Cardiac muscle cell (in vitro differentiated cells and primary cell): Measurements from ENCODE around the gene ABTB1. TPM values are rescaled to one million over a fixed set of nuclear protein-coding genes. Genes with fewer than 3 reads are reported as not detected.
A peak's percentile ranks its signal among the peaks of the same experiment; 100 is the strongest.

Experiments
- DNase-seq, 2 donors: peaks; one replicate each; pipeline versions ENCODE4 v3.0.0 to v3.0.0-alpha.2; 2010 to 2017; ENCODE audit warnings: low read depth in 1 of 2, low spot score in 1 of 2
- H3K27ac ChIP-seq: fragments of 200-600 bp; sonication (generic); 2 replicates; pipeline ENCODE4 v1.5.1; 2016
- H3K27me3 ChIP-seq: fragments of 200-600 bp; sonication (generic); 2 replicates; pipeline ENCODE4 v1.6.0; 2016; ENCODE audit warnings: control low read depth
- H3K36me3 ChIP-seq: fragments of 200-600 bp; sonication (generic); 2 replicates; pipeline ENCODE4 v1.5.1; 2016; ENCODE audit warnings: control low read depth
- H3K4me1 ChIP-seq: fragments of 200-600 bp; sonication (generic); 2 replicates; pipeline ENCODE4 v1.8.1; 2017; ENCODE audit warnings: low read depth, mild to moderate bottlenecking, mixed run types
- H3K4me3 ChIP-seq: fragments of 200-600 bp; sonication (generic); 2 replicates; pipeline ENCODE4 v1.5.1; 2016; ENCODE audit warnings: mild to moderate bottlenecking
- H3K9me3 ChIP-seq: fragments of 200-600 bp; sonication (generic); 2 replicates; pipeline ENCODE4 v1.5.1; 2017; ENCODE audit warnings: low read depth, mild to moderate bottlenecking, control low read depth
- CTCF ChIP-seq: IDR thresholded peaks from 2 replicates; pipeline ENCODE4 v1.5.1; 2012; ENCODE audit warnings: low read depth, mild to moderate bottlenecking, low read length
- polyA plus RNA-seq: library from polyadenylated mRNA; unstranded; fragments of >200 nt; fragmentation: Nextera tagmentation; extraction: Ambion mirVana; gene quantifications from 2 replicates; pipeline ENCODE4 v1.2.1, GENCODE V29; 2016
- total RNA-seq: library from RNA; depleted of rRNA; stranded (reverse); fragments of >200 nt; gene quantifications from 2 replicates; pipeline ENCODE4 v1.2.3, GENCODE V29; 2016

Gene ABTB1
- total RNA-seq = 3.9 and 8.0 TPM in 2 replicates
- 17.1 and 30.4 TPM in 2 replicates for polyA plus RNA-seq

DNA sequence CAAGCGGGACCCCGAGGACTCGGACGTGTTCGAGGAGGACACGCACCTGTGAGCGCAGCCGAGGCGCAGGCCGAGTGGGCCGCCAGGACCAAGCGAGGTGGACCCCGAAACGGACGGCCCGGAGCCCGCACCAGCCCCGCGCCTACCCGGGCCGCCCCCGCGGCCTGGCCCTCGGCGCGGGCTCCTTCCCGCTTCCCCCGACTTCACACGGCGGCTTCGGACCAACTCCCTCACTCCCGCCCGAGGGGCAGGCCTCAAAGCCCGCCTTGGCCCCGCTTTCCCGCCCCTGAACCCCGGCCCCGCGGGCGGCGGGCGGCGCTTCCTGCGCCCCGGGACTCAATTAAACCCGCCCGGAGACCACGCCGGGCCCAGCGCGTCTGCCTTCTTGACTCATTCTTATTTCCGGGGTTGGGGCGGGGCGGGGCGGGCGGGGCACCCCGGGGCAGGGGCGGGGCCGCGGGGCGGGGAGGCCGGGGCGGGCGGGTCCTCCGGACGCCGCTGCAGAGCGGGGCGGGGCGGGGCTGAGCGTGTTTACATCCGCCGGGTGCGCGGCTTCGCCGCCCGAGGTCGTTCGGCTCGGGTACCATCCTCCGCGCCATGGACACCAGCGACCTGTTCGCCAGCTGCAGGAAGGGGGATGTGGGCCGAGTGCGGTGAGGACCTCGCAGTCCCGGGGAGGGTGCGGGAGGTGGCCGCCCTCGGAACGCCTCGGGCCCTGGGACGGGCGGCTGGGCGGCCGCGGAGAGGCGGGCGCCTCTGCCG, at the start of gene ABTB1:
Gene ABTB1, plus strand, starts transcription at position 524 of the 762 bp plus-strand sequence. Its CDS starts 74 bp downstream, at position 598.
- no peak for TF ChIP-seq CTCF
- peak; percentile 82 to 85 for DNase-seq
- no peaks in the 10 kb centered on the region for H3K27me3 ChIP-seq
- peak within 1 kb of the TSS; percentile 89 for H3K4me3 ChIP-seq
- H3K36me3 ChIP-seq = no peaks in the 10 kb centered on the region
- no peak within 1 kb of the TSS for H3K27ac ChIP-seq
- no peaks in the 10 kb centered on the region for H3K4me1 ChIP-seq
- H3K9me3 ChIP-seq = no peaks in the 10 kb centered on the region

- no peak for DNase-seq
- Histone ChIP-seq H3K36me3 (peaks cover 5% of the 10 kb centered on the region), H3K9me3 (no peaks in the 10 kb centered on the region), H3K4me1 (no peaks in the 10 kb centered on the region), H3K4me3 (no peak overlapping the region), H3K27ac (no peak overlapping the region), H3K27me3 (peaks cover 36% of the 10 kb centered on the region)
- no peak for TF ChIP-seq CTCF
Measured at GRCh38 chr3:127624063-127624462, 48.7 kb upstream of the ABTB1 start.

DNA sequence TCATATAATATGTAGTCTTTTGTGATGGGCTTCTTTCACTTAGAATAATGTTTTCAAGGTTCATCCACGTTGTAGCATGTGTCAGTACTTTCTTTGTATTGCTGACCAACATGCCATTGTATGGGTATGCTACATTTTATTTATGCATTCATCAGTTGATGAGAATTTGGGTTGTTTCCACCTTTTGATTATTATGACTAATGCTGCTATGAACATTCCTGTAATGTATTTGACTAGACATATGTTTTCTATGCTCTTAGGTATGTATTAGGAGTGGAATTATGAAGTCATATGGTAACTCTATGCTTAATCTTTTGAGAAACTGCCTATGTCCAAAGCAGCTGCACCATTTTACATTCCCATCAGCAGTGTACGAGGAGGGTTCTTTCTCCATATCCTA, 46.9 kb upstream of the ABTB1 start:
- no peak for TF ChIP-seq CTCF
- peaks cover 36% of the 10 kb centered on the region for H3K27me3 ChIP-seq

GRCh38 chr3:127628426-127628787, 44.3 kb upstream of the ABTB1 start:
- H3K9me3 ChIP-seq = no peaks in the 10 kb centered on the region
- peaks cover 36% of the 10 kb centered on the region for H3K27me3 ChIP-seq

More for the DNA sequence above, 46.9 kb upstream of the ABTB1 start:
- no peak overlapping the region for H3K27ac ChIP-seq
- H3K4me1 ChIP-seq = no peaks in the 10 kb centered on the region
- no peaks in the 10 kb centered on the region for H3K9me3 ChIP-seq
- H3K36me3 ChIP-seq = no peaks in the 10 kb centered on the region
- DNase-seq = no peak
- no peak overlapping the region for H3K4me3 ChIP-seq

DNA sequence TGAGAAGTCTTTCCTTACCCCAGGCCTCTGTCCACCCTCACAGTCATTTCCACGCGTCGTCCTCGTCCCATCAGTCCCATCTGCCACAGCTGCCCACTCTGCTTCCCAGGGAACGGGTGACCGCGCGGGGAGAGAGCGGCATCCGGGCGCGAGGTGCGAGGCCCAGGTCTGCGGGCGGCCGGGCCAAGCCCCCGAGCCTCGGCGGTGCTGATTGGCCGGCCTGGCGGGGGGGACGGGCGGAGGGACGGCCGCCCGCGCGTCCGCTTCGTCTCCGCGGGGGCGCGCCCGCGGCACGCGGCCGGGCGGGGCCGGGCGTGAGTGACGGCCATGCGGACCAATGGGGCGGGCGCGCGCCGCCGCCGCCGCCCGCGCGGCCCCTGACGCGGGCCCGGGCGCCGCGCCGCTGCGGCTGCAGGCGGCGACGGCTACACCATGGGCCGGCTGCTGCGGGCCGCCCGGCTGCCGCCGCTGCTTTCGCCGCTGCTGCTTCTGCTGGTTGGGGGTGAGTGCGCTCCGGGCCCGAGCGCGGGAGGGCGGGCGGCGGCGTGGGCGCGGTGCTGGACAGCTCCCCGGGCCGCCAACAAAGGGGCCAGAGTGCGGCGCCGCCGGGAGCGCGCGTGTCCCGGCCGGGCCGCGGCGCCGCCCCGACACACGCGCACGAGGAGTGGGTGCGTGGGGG, 43.8 kb upstream of the ABTB1 start, which contains the start of gene PODXL2:
Gene PODXL2, plus strand, starts transcription at position 398 of the 679 bp plus-strand sequence. Its CDS starts 35 bp downstream, at position 433.
- Histone ChIP-seq H3K36me3 (no peaks in the 10 kb centered on the region), H3K27me3 (peaks cover 36% of the 10 kb centered on the region), H3K4me3 (peak within 1 kb of the TSS; percentile 34), H3K9me3 (no peaks in the 10 kb centered on the region), H3K4me1 (no peaks in the 10 kb centered on the region), H3K27ac (no peak within 1 kb of the TSS)
- TF ChIP-seq CTCF = no peak
- peak; percentile 72 to 87 for DNase-seq

More at GRCh38 chr3:127628426-127628787, 44.3 kb upstream of the ABTB1 start:
- Histone ChIP-seq H3K27ac (no peak overlapping the region), H3K4me1 (no peaks in the 10 kb centered on the region), H3K4me3 (no peak overlapping the region), H3K36me3 (no peaks in the 10 kb centered on the region)
- no peak for DNase-seq
- TF ChIP-seq CTCF = no peak
